SJCRH30 (cell line): ENCODE data around the gene DGKI. TPM values are rescaled to one million over a fixed set of nuclear protein-coding genes. Genes with fewer than 3 reads are reported as not detected.

ENCODE experiments used
- DNase-seq, 2 experiments: peaks; one replicate each; pipeline ENCODE4 v3.0.0-alpha.2; 2015 to 2020
- H3K27ac ChIP-seq: fragments of 250-450 bp; sonication (Bioruptor Pico); 2 replicates; pipeline ENCODE4 v1.5.1; 2020; ENCODE audit warnings: mild to moderate bottlenecking, moderate library complexity
- H3K27me3 ChIP-seq: fragments of 250-450 bp; sonication (Bioruptor Pico); 2 replicates; pipeline ENCODE4 v1.5.1; 2020; ENCODE audit warnings: mild to moderate bottlenecking, moderate library complexity
- H3K36me3 ChIP-seq: fragments of 250-450 bp; sonication (Bioruptor Pico); 2 replicates; pipeline ENCODE4 v1.5.1; 2020; ENCODE audit warnings: mild to moderate bottlenecking, moderate library complexity
- H3K4me1 ChIP-seq: fragments of 250-450 bp; sonication (Bioruptor Pico); 2 replicates; pipeline ENCODE4 v1.5.1; 2020; ENCODE audit warnings: mild to moderate bottlenecking, moderate library complexity
- H3K4me3 ChIP-seq: fragments of 250-450 bp; sonication (Bioruptor Pico); 2 replicates; pipeline ENCODE4 v1.5.1; 2020; ENCODE audit warnings: mild to moderate bottlenecking, moderate library complexity
- H3K9me3 ChIP-seq: fragments of 250-450 bp; sonication (Bioruptor Pico); replicated peaks from 2 replicates; pipeline ENCODE4 v1.5.1; 2020; ENCODE audit warnings: mild to moderate bottlenecking, moderate library complexity
- total RNA-seq: library from RNA; depleted of rRNA; stranded (reverse); fragments of >200 nt; shearing (Covaris generic); gene quantifications from 2 replicates; pipeline ENCODE4 v1.2.3, GENCODE V29; 2014

Gene DGKI
- total RNA-seq, 1 experiment from 2014 or later: not detected

DNA sequence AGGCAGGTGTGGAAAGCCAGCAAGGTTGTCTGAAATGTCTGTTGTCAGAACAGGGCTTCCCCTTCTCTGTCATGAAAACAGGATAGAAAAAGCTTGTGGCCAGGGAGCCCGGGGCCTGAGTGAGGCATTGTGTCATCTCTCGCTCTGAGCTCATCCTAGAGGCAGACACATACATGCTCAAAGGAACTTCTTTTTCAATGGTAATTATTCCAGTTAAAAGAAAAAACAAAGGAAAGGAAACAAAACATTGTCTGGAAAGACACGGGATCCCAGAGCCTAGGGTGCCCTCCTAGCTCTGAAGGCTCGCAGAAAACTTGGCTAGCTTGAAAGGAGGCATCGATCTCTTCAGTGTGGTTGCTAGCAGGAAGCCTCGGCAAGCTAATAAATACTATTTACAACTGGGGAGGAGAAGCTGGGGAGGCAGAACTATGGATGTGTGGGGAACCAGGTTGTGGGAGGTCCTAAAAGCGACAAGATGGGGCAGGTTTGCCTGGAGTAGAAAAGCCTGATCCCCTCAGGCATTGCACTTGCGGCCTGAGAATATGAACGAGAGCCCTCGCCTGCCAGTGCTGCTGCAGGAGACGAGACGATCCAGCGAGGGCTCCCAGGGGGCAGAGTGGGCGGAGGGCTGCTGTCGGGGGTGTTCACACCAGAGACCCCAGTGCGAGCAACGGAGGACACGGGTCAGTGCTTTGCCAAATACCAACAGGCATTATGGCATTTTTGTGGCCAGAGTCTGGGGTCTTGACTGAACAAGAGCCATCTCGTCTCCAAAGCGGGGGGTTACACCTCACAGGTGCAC lies 32.8 kb upstream of the DGKI start:
- H3K4me1 ChIP-seq: no peaks in the 10 kb centered on the region
- H3K4me3 ChIP-seq: no peak overlapping the region
- H3K9me3 ChIP-seq: no peaks in the 10 kb centered on the region
- no peak overlapping the region for H3K27ac ChIP-seq
- no peak for DNase-seq
- H3K36me3 ChIP-seq: peaks cover 48% of the 10 kb centered on the region
- no peaks in the 10 kb centered on the region for H3K27me3 ChIP-seq

DNA sequence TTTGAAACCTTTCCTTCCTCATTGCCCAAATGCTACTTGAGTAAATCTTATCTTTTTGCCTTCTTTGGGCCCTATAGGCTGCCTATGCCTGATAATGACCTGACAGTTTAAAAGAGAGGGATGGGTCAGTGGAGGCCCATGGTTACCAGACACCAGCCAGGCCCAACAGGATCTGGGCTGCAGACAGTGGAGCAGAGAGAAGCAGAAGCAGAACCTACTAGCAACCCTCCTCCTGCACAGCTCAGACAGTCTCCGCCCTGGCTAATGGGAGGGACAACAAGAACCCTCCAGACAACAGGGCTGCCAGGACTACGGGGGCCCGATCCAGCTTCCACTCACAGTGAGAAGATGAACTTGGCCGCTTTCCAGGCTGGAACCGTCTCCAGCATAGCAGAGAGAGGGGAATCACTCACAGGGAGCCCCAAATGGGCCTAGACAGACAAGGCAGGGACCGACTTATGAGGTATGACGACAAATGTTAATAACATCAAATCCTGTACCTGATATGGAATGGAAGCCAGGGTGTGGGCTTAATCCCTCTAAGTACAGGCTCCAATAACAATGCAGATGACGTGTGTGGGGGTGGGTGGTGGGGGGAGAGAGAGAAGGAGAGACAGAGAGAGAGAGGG lies 31.7 kb upstream of the DGKI start:
- no peaks in the 10 kb centered on the region for H3K9me3 ChIP-seq
- peaks cover 41% of the 10 kb centered on the region for H3K36me3 ChIP-seq

GRCh38 chr7:137877027-137877675 lies 30.4 kb upstream of the DGKI start:
- H3K9me3 ChIP-seq: no peaks in the 10 kb centered on the region
- DNase-seq: no peak
- H3K36me3 ChIP-seq: peaks cover 30% of the 10 kb centered on the region
- H3K4me3 ChIP-seq: no peak overlapping the region
- no peaks in the 10 kb centered on the region for H3K4me1 ChIP-seq
- H3K27me3 ChIP-seq: no peaks in the 10 kb centered on the region
- H3K27ac ChIP-seq: no peak overlapping the region

More for the DNA sequence above, 31.7 kb upstream of the DGKI start:
- Histone ChIP-seq H3K27me3 (no peaks in the 10 kb centered on the region), H3K4me1 (no peaks in the 10 kb centered on the region), H3K4me3 (no peak overlapping the region), H3K27ac (no peak overlapping the region)
- no peak for DNase-seq

- Histone ChIP-seq H3K4me1 (no peaks in the 10 kb centered on the region), H3K36me3 (peaks cover 16% of the 10 kb centered on the region), H3K27ac (no peak overlapping the region), H3K27me3 (no peaks in the 10 kb centered on the region), H3K4me3 (no peak overlapping the region), H3K9me3 (no peaks in the 10 kb centered on the region)
- DNase-seq: no peak
These were observed 29.0 kb upstream of the DGKI start for GRCh38 chr7:137875746-137876145.

GRCh38 chr7:137873979-137874777 lies 27.4 kb upstream of the DGKI start:
- Histone ChIP-seq H3K4me1 (no peaks in the 10 kb centered on the region), H3K36me3 (peaks cover 7% of the 10 kb centered on the region), H3K27me3 (no peaks in the 10 kb centered on the region), H3K9me3 (no peaks in the 10 kb centered on the region), H3K27ac (no peak overlapping the region), H3K4me3 (no peak overlapping the region)
- peak in 1 of 2 experiments; percentile 6 for DNase-seq

GRCh38 chr7:137873524-137873923 lies 26.8 kb upstream of the DGKI start:
- H3K4me1 ChIP-seq: no peaks in the 10 kb centered on the region
- peaks cover 7% of the 10 kb centered on the region for H3K36me3 ChIP-seq
- no peak overlapping the region for H3K27ac ChIP-seq
- H3K27me3 ChIP-seq: no peaks in the 10 kb centered on the region
- no peaks in the 10 kb centered on the region for H3K9me3 ChIP-seq
- H3K4me3 ChIP-seq: no peak overlapping the region
- no peak for DNase-seq

- no peaks in the 10 kb centered on the region for H3K27me3 ChIP-seq
- H3K4me1 ChIP-seq: no peaks in the 10 kb centered on the region
- peaks cover 4% of the 10 kb centered on the region; the same call in 1 of the 2 replicates for H3K36me3 ChIP-seq
- no peak overlapping the region for H3K4me3 ChIP-seq
- no peak overlapping the region for H3K27ac ChIP-seq
- DNase-seq: no peak
- H3K9me3 ChIP-seq: no peaks in the 10 kb centered on the region
These were observed 24.6 kb upstream of the DGKI start for GRCh38 chr7:137871170-137871915.

- peaks cover 2% of the 10 kb centered on the region; the same call in 1 of the 2 replicates for H3K36me3 ChIP-seq
- H3K27ac ChIP-seq: no peak overlapping the region
- no peaks in the 10 kb centered on the region for H3K27me3 ChIP-seq
- H3K9me3 ChIP-seq: no peaks in the 10 kb centered on the region
- no peaks in the 10 kb centered on the region for H3K4me1 ChIP-seq
- DNase-seq: no peak
- H3K4me3 ChIP-seq: no peak overlapping the region
These were observed 23.9 kb upstream of the DGKI start for GRCh38 chr7:137870684-137871083.

GRCh38 chr7:137870078-137870477 lies 23.3 kb upstream of the DGKI start:
- H3K27me3 ChIP-seq: no peaks in the 10 kb centered on the region
- H3K27ac ChIP-seq: no peak overlapping the region
- no peaks in the 10 kb centered on the region for H3K36me3 ChIP-seq
- no peaks in the 10 kb centered on the region for H3K4me1 ChIP-seq
- H3K4me3 ChIP-seq: no peak overlapping the region
- DNase-seq: no peak
- H3K9me3 ChIP-seq: no peaks in the 10 kb centered on the region

DNA sequence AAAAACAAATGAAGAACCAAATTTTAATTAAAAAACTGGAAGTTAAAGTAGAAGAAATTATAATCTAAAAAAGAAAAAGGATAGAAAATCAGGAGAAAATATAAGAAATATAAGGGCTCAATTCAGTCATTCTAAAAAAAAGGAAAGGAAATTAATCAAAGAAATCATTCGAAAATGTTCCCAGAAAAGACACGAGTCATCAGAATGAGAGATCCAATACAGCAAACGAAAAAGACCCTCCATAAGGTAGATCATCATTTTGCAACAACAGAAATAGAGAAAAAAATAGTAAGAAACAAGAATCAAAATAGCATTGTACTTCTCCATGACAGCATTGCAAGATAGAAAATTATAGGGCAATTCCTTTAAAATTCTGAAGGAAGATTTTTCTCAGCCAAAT lies 22.5 kb upstream of the DGKI start:
- no peak for DNase-seq
- H3K4me3 ChIP-seq: no peak overlapping the region
- no peaks in the 10 kb centered on the region for H3K9me3 ChIP-seq
- H3K27me3 ChIP-seq: no peaks in the 10 kb centered on the region
- no peaks in the 10 kb centered on the region for H3K36me3 ChIP-seq
- no peaks in the 10 kb centered on the region for H3K4me1 ChIP-seq
- H3K27ac ChIP-seq: no peak overlapping the region

DNA sequence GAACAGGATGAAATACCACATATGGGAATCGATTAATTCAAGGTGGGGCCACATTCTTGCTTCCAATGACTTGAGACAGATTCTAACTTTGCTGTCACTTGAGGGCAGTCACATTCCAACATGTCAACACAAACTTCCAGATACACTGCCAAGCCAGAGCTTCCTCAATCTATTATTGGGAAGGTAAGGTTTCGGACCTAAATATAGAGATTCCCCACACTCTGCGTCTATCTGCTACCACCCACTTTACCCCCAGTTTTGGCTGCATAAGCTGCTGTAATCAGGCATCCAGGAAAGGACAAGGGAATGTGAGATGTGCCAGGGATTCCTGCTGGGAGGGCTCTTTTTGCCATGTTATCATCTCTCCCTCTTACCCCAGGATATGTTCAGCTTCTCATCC lies 20.5 kb upstream of the DGKI start:
- Histone ChIP-seq H3K27ac (no peak overlapping the region), H3K9me3 (no peaks in the 10 kb centered on the region), H3K27me3 (no peaks in the 10 kb centered on the region), H3K36me3 (no peaks in the 10 kb centered on the region), H3K4me1 (no peaks in the 10 kb centered on the region), H3K4me3 (no peak overlapping the region)
- DNase-seq: no peak

DNA sequence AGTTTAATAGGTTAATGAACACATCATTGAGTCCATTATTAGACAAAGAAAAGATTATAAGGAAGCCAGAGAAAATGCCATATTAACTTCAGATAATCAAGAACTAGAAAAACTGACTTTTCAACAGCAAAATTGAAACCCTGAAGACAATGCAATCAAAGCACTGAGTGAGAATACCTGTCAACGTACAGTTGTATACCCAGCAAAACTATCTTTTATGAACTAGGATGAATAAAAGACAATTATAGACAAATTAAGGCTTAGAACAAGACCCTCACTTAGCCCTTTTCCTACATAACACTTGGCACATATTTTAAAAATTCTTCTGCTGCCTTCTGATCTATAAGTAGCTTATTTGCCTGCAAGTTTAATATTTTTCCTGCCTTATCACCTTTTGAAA lies 19.0 kb upstream of the DGKI start:
- no peak overlapping the region for H3K27ac ChIP-seq
- H3K4me3 ChIP-seq: no peak overlapping the region
- DNase-seq: no peak
- no peaks in the 10 kb centered on the region for H3K27me3 ChIP-seq
- no peaks in the 10 kb centered on the region for H3K4me1 ChIP-seq
- H3K36me3 ChIP-seq: no peaks in the 10 kb centered on the region
- H3K9me3 ChIP-seq: no peaks in the 10 kb centered on the region

GRCh38 chr7:137862964-137863363 lies 16.2 kb upstream of the DGKI start:
- Histone ChIP-seq H3K4me3 (no peak overlapping the region), H3K9me3 (no peaks in the 10 kb centered on the region), H3K4me1 (no peaks in the 10 kb centered on the region), H3K27ac (no peak overlapping the region), H3K27me3 (no peaks in the 10 kb centered on the region), H3K36me3 (no peaks in the 10 kb centered on the region)
- DNase-seq: no peak

DNA sequence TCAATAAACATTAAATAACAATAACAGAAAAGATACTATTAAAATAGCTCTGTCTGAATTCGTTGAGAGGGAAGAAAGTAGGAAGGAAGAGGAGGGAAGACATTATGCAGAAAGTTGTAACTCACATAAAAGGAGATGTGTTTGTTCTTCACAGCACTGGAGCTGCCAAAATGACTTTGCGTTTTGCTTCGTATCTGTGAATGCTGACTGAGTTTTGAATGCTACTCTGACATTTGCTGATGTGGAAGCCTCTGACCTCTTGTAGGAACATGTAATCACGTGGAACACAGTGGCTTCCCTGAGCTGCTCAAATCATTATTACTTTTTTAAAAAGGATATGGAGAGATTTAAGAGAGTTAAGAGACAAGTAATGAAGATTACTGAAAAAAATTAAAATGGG lies 15.6 kb upstream of the DGKI start:
- no peak for DNase-seq
- Histone ChIP-seq H3K9me3 (no peaks in the 10 kb centered on the region), H3K4me1 (no peaks in the 10 kb centered on the region), H3K36me3 (no peaks in the 10 kb centered on the region), H3K4me3 (no peak overlapping the region), H3K27ac (no peak overlapping the region), H3K27me3 (no peaks in the 10 kb centered on the region)
